ENCODE results near the gene RCBTB2.

Gene RCBTB2

DNA sequence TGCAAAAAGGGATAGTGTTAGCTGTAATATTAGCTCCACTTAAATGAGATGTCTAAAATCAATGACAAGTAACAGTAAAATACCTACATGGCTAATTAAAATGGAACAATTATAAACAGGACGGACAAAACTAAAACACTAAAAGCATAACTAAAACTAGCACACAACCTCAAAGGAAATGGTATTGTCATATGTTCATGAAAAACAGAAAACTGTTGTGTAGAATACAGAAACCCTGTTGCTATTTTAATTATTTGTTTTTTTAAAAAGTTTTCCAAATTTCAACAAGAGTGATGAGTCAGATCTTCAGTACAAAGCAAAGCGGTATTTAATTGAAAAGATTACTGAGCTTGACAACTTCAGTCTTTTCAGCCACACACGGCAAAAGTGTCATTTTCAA lies 4.2 kb downstream of the RCBTB2 start:
- DNase-seq, result no peak

DNA sequence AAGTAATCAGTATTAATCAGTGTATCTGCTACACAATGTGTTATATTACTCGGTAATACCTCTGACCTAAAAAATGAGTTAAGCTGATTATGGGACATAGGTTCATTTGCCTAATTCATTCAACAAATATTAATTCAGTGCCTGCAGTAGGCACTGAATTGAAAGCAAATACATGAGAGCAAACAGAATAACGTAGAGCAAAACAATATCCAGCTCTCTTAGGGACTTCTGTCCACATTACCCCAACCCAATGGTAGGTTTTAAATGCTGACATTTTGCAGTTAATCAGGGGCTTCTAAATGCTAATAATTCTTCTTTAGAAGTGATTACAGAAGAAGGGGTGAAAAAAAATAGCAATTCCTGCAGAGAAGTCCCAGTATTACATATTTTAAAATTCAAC lies 4.9 kb downstream of the RCBTB2 start:
- peak; percentile 36 for DNase-seq

DNA sequence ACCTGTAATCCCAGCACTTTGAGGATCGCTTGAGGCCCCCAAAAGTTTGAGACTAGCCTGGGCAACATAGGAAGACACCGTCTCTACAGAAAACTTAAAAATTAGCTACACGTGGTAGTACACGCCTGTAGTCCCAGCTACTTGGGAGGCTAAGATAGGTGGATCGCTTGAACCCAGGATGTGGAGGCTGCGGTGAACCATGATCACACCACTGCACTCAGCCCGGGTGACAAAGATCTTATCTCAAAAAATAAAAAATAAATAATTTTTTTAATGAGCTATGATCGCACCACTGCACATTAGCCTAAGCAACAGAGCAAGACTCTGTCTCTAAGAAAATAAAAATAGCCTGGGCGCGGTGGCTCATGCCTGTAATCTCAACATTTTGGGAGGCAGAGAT lies 6.6 kb downstream of the RCBTB2 start:
- no peak for DNase-seq

DNA sequence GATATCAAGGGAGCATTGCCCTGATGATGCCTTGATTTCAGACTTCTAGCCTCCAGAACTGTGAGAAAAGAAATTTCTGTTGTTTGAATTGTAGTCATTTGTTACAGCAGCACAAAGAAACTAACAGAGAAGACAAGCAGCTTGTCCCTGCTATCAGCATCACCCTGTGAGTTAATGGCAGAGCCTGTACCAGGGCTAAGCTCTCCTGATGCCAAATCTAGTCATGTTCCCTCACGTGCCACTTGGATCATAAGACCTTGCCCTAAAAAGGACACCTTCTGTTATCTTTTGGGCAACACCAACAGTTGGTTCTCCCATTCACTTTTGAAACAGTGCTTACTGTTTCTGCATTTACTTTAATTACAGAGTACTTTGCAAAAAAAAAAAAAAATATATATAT lies 14.8 kb downstream of the RCBTB2 start:
- DNase-seq, result no peak

DNA sequence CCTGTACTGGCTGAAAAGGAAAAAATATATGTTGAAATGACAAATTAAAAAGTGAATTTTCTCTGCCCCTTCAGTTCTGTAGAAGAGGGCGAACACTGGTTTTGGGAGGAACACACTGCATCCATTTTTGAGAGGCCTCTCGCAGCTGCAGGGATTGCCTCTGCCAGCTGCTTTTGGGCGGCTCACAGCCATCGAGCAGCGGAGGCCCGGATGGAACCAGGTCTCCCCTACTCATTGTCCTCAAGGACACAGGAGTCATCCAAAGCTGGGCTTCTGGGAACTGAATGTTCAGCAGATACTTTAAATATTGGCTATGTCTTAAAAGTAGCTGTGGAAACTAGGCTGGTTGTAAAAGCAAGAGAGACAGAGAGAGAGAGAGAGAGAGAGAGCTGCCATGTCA lies 17.1 kb downstream of the RCBTB2 start:
- no peak for DNase-seq

DNA sequence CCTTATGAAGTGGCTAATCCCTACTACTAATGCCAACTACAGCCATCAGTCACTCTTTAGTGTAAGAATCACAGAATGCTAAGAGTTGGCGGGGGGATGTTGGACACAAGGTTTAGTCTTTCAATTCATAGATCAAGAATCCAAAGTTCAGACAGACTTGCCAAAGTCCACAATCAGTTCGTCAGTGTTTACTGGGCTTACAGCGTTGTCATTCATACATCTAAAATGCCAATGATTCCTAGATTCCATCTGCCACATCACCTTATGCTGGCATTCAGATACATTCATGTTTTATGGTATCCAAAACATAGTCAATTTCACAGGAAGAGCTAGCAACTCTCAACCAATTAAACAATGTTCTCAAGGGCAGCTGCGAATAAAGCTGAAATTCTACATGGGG lies 18.1 kb downstream of the RCBTB2 start:
- DNase-seq, result no peak

DNA sequence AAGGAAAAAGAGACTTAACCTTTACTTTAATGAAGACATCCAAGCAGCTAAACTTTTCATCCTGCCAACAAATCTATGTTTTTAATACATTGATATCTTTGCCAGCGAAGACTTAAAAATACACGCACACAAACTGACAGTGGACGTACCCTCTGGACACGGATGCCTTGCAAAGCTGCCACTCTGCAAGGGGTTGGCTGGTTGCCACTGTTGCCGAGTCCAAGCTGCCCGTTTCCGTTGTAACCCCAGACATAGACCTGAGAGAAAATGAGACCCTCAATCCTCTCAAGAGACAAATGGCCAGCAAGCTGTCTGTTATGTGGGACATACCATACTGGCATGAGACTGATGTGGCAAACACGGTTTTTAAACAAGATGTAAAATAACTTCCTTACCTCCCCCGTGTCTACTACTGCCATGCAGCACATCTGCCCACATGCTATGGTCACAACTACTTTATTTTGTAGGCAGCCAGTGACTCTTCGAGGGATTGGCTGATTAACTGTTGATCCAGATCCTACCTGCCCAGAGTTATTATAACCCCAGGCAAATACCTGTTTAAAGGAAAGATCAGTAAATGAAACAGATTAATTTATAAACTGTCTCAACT lies 21.2 kb downstream of the RCBTB2 start:
- peak; percentile 9 for DNase-seq

DNA sequence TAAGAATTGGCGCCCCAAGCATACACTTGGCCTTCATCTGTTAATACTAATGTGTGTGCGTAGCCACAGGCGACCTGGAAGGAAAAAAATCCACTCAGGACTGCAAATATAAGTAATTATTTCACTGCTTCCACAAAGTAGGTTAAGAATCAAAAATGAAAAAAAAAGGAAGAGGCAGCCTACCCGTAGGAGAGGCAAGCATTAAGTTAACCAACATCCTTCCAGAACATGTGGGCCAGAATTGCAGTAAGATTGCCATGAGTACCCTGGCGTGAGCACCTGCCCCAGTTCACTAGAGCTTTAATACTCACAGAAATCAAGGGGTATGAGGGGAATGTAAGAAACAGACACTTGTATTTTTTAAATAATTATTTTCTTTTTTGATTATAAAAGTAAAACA lies 22.2 kb downstream of the RCBTB2 start:
- no peak for DNase-seq

DNA sequence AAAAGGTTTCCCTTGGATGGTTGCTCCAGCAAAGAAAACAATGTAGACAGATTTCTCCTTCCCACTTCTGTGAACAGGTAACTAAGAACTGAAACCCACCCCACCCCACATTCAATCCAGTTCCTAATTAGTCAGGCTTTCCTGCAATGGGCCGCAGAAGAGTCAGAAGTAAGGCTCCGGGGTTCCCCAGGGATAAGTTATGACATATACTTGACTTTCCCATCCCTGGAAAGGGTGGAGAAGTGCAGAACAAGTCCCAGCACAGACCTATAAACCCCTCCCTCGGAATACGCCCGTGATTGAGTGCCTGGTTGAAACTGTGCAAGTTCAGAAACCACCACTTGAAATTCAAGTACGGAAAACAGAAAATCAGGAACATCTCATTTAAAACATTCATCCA lies 24.9 kb downstream of the RCBTB2 start:
- no peak for DNase-seq

DNA sequence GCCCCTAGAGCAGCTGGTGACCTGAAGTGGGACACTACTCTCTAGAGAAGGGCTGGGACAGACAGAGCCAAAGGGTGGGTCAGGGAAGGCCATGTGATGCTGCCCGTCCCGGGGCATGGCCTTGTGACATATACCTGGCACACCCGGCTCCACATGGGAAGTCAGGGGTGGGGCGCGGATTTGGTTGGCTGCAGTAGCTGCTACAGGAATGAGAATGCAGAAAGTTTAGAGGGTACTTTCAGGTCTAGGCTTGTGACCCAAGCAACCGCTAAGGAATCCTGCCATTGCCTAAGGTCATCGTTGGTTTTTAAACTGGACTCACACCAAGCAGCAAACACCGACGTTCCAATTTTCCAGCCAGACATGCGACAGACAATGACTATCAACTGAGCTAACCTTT lies 25.9 kb downstream of the RCBTB2 start:
- no peak for DNase-seq

DNA sequence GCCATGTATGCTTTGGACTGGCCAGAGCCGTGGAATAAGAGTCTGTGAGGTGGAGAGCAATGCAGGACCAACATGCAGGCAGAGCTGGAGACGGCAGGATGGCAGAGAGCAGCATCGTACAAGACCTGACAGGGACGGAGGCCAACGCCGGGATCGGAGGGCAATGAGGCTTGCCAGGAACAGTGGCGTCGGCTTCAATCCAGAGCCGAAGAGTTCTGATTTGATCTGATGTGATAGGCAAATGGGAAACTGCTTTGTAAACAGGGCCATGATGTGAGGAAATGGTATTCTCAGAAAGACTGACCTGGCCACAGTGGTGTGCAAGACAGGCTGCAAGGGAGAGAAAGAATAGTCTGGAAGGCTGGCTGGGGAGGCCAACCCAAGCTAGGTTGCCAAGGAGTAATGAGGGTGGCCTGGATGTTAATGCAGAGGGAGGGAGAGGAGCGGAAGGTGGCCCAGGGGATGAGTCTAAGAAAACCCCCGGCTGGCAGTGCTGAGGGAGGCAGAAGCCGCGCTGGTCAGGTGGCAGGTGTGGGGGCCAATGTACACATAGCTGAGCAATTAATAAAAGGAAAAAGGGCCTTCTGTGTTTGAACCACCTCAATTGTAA lies 26.7 kb downstream of the RCBTB2 start:
- DNase-seq, result peak; percentile 62

DNA sequence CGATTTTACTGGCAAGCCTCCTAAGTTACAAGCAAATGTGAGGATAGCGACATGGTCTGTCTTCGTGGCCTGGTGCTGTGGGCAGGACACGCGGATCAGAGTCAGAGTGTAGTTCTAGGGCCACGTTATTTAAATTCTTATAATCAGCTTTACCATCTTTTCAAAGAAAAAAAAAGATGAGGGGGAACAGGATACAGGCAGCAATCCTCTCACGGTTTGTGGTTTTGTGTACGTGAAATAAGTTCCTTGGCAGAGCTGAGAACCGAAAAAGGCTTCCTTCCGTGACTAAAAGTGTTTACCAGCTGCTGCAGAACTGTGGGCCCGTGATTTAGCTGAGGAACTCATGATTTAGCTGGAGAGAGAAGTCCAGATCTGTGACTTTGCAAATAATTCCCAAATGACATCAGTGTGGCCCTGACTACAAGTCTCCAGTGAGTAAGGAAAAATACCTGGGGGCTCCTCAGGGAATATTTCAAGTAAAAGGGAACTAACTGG lies 27.2 kb downstream of the RCBTB2 start:
- no peak for DNase-seq

DNA sequence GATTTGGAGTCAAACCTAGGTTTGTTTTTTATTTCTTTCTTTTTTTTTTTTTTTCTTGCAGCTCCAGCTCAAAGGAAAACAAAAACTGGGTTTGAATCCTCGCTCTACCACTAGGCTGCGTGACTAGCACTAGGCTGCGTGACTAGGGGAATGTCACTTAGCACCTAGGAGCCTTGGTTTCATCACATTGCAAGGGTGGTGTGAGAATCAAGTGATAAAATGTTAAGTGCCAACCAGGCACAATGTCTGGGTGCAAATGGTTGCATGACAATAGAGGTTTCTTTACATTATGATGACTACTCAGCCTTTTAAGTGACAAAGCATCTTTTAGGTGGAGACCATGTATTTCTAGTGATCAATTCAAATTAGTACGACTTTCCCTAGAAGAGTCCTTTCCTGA lies 27.9 kb downstream of the RCBTB2 start:
- no peak for DNase-seq

DNA sequence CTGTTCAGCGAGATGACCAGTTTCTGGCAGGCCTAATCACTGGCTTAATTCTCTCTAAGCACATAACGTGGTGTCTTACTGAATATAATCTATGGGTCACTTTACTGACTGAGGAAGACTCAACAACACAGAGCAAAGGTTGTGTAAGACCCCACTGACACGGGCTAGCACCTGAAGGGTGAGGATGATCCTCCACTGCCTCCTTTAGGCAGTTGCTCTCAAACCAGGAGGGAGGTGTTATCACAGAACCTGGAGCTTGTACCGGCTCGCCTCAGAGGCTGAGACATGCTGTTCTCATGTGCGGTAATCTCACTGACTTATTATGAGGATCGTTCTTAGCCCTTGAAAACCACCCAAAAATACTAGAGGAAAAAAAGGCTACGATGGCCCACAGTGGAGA lies 28.3 kb downstream of the RCBTB2 start:
- no peak for DNase-seq

DNA sequence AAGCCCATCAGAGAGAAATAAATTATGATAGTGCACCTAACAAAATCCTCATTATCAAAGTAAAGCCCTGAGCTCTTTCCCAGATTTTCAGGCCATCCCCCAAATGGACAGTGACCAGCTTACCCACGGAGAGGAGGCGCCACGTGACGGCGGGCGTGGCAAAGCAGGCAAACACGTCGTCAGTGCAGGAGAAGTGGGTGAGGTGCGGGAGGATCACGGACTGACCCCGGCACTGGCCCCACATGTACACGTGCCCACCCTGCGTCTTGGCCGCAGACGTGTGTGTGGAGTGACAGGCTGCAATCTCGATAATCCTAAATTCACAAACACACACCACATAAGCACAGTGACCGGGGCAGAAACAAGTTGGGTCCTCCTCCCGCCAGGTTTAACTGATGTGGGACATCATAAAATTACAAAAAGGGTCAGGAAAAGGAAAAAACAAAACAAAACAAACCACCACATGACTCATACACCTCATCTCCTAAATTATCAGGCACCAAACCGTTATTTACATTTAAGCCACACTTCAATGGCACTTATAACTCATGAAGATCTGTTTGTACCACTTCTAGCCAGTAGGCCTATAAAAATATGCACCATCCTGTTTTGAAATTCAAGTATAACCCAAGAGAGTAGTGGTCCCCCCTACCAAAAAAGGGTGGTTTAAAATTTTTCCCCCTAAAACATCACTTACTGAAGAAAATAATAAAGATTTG lies 30.1 kb downstream of the RCBTB2 start:
- no peak for DNase-seq

DNA sequence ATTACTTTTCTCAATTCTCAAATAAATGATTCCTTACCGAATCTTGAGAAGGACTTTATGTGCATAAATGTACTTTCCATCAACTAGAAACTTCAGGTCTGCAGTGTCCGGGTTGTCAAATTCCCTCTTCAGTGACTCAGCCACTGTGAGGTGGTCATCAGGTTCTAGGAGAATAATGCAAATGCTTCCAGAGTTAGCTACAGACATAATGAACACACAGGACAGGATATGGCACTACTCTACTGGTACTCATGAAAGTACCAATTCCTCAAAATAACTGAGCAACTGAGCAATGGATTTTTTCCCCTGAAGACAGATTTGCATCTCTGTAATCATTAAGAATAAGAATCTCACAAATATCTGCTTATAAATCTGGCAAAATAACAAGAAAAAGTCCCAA lies 31.2 kb downstream of the RCBTB2 start:
- DNase-seq, result no peak

DNA sequence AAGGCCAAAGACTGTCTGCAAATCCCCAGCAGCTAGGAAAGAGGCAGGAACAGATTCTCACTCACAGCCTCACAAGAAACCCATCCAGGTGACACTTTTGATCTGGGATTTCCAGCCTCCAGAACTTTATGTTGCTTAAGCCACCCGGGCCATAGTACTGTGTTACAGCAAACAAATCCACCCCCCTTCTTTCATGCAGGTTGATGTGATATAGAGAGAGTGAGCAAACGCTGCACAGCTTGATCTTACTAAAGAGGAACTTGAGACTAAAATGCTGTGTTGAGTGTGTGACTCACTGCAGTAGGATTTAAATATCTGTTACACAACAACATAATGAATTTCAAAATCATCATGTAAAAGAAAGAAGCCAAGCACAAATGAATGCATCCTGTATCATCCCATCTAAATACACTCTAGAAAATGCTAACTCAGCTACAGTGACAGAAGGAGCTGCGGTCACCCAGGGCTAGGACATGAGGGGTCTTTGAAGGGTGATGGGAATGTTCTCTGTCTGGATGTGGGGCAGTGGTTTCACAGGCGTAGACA lies 32.2 kb downstream of the RCBTB2 start:
- DNase-seq, result peak; percentile 42

DNA sequence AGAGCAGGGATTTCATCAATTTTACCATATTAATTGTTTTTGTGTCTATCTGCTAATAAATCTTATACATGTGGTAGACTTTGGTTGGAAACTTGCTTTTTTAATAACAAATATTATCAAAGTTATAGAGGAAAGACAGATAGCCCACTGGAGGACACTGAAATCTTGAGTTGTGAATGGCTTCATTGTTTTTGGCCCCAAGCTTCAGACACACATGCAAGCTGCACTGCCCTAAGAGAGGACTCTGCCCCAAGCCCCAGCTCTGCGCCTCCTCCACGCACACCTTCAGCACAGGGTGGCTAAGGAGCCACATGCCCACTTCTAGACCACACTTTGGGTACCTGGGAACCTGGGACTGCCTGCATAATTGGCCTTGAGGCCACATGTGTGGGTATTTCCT lies 35.2 kb downstream of the RCBTB2 start:
- DNase-seq, result no peak

DNA sequence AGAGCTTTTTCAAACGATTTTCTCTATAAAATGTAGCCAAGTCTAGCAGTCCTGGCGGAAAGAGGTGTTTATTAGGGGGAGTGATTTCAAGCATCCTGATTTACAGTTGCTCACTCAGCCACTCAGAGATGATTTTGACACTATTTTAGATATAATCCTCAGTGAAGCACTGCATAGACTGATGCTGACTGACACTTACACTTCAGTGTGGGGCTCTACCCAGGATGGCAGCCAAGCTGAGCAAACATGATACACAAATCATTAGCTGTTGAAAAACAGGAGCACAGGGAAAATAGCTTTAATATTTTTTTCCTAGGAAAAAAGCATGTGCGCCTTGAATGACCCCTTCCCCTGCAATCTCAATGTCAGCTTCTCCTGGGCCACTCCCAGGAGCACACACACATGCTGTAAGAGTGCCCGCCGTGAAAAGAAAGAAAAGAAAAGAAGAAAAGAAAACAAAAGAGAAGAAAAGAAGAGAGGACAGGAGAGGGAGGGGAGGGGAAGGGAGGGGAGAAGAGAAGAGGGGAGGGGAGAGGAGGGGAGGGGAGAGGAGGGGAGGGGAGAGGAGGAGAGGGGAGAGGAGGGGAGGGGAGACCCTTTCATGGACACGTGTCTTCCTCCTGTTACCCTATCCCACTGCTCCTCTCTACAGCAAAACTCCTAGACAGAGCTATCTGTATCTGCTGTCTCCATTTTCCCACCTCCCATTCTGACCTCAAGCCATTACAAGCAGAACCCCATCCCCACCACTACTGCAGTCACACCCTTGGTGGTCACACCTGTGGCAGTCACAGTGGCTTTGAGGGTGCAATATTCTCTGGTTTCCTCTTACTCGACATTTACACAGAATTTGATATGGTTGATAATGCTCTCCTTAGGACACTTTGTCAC lies 36.4 kb downstream of the RCBTB2 start:
- DNase-seq, result peak; percentile 24

DNA sequence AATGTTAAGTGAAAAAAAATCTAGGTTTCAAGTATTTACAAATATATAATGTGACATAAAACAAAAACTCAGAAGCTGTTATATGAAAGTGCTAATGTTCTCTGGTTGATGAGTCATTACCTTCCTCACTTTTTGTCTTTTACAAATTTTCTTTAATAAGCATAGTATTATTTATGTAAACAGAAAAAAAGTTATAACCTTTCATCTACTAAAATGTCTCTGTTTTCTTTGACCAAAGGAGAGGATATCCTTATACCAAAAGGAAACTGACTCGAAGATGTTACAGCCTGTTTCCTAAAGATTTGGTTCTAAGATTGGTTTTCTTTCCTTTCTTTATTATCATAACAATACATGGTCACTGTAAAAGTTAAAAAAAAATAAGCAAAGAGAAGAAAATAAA lies 38.0 kb downstream of the RCBTB2 start:
- DNase-seq, result no peak

DNA sequence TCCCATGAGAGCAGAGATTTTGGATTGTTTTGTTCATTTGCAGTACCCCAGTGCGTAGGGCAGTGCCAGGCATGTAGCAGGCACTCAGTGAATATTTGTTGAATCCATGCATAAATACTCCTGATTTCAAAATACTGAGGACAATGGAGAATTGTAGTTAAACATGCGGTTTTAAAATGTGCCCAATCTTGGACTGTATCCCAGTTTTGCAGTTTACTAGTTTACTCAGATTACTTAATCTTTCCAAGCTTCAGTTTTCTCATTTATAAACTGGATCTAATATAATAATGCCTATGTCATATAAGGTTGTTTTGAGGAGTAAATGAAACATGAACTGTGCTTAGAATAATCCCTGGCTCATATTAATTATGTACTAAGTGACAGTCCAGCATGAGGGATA lies 39.0 kb downstream of the RCBTB2 start:
- no peak for DNase-seq

DNA sequence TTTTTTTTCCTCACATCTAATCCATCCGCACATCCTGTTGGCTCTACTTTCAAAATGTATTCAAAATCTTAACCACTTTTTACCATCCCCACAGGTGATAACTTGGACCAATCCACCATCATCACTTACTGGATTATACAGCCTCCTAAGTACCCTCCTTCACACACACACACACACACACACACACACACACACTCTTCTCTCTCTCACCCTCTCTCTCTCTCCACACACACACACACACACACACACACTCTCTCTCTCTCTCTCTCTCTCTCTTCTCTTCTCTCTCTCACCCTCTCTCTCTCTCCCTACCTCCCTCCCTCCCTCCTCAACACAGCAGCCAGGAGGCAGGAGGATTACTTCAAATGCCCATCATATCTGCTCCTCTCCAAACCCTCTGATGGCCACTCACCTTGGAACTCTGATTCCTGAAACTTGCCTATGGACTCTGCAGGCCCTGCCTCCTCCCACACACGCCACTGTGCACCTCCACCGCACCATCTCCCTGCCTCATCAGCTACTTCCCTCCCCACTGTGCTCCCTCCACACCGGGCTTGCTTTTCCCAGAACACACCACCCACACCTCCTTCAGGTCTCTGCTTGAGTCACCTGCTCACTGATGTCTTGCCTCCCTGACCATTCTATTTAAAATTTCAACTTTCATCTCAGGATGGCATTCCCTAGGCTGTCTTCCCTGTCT lies 39.7 kb downstream of the RCBTB2 start:
- no peak for DNase-seq
